ENCODE results near the gene LRFN2. TPM values are rescaled to one million over a fixed set of nuclear protein-coding genes. Genes with fewer than 3 reads are reported as not detected.

LRFN2 gene
- total RNA-seq, 8 experiments from 2014 or later = 0.10 to 5.1 (median 4.2) TPM; not detected in 1

- in situ Hi-C loops (cut with MboI; ENCODE audit: low pct_unique_long_range_greater_than_20kb in 2 of 9, low sequenced_read_pairs in 9 of 9, unreplicated experiment in 9 of 9) = no loop called here
- Histone ChIP-seq H3K4me1 (replicated peaks in 1 of 2) (no peaks in the 10 kb centered on the region), H3K4me3 (no peak overlapping the region), H3K27ac (no peak overlapping the region)
- 0 to 94% (median 74%) methylated on average over 2 to 5 of the region's 5 CpGs; no CpG with 5 or more reads in 4 of the 10 experiments for WGBS, 10 experiments
- ATAC-seq (replicated peaks in 6 of 8) = no peak
These were observed 24.3 kb upstream of the LRFN2 start for GRCh38 chr6:40611434-40611833.

GRCh38 chr6:40610229-40610628 is 23.1 kb upstream of the LRFN2 start:
- no peak for ATAC-seq (replicated peaks in 6 of 8)
- Histone ChIP-seq H3K27ac (no peak overlapping the region), H3K4me3 (no peak overlapping the region), H3K4me1 (replicated peaks in 1 of 2) (no peaks in the 10 kb centered on the region)
- 0 to 75% (median 40%) methylated on average over 1 to 2 of the region's 2 CpGs; no CpG with 5 or more reads in 3 of the 10 experiments for WGBS, 10 experiments
- in situ Hi-C loops (cut with MboI; ENCODE audit: low pct_unique_long_range_greater_than_20kb in 2 of 9, low sequenced_read_pairs in 9 of 9, unreplicated experiment in 9 of 9) = no loop called here

GRCh38 chr6:40606981-40607380 is 19.8 kb upstream of the LRFN2 start:
- Histone ChIP-seq H3K4me1 (replicated peaks in 1 of 2) (no peaks in the 10 kb centered on the region), H3K4me3 (no peak overlapping the region), H3K27ac (no peak overlapping the region)
- no peak for ATAC-seq (replicated peaks in 6 of 8)
- 3 to 87% (median 58%) methylated on average over 2 to 4 of the region's 4 CpGs for whole genome bisulfite sequencing, 10 experiments
- in situ Hi-C loops (cut with MboI; ENCODE audit: low pct_unique_long_range_greater_than_20kb in 2 of 9, low sequenced_read_pairs in 9 of 9, unreplicated experiment in 9 of 9) = no loop called here

- no peak for ATAC-seq (replicated peaks in 6 of 8)
- 0 to 80% (median 61%) methylated on average over 1 to 2 of the region's 2 CpGs; no CpG with 5 or more reads in 1 of the 10 experiments for WGBS, 10 experiments
These were observed 19.4 kb upstream of the LRFN2 start for GRCh38 chr6:40606526-40606925.

GRCh38 chr6:40604082-40604481 is 16.9 kb upstream of the LRFN2 start:
- H3K27ac ChIP-seq = no peak overlapping the region
- H3K4me1 ChIP-seq (replicated peaks in 1 of 2) = peaks cover 0 to 4% of the 10 kb centered on the region in 2 donors
- WGBS, 10 experiments = 17 to 100% (median 67%) methylated on average over 1 to 2 of the region's 2 CpGs; no CpG with 5 or more reads in 4 of the 10 experiments
- H3K4me3 ChIP-seq = no peak overlapping the region
- in situ Hi-C loops (cut with MboI; ENCODE audit: low pct_unique_long_range_greater_than_20kb in 2 of 9, low sequenced_read_pairs in 9 of 9, unreplicated experiment in 9 of 9) = no loop called here
- no peak for ATAC-seq (replicated peaks in 6 of 8)

More at GRCh38 chr6:40606526-40606925, 19.4 kb upstream of the LRFN2 start:
- no peak overlapping the region for H3K27ac ChIP-seq
- H3K4me1 ChIP-seq (replicated peaks in 1 of 2) = no peaks in the 10 kb centered on the region
- no peak overlapping the region for H3K4me3 ChIP-seq
- in situ Hi-C loops (cut with MboI; ENCODE audit: low pct_unique_long_range_greater_than_20kb in 2 of 9, low sequenced_read_pairs in 9 of 9, unreplicated experiment in 9 of 9) = no loop called here

- in situ Hi-C loops (cut with MboI; ENCODE audit: low pct_unique_long_range_greater_than_20kb in 2 of 9, low sequenced_read_pairs in 9 of 9, unreplicated experiment in 9 of 9) = loop anchor here in 1 of 9 experiments (25.0 kb wide), 1 partner anchor 612 kb away; no protein-coding TSS in a partner anchor
- Histone ChIP-seq H3K4me3 (no peak overlapping the region), H3K27ac (no peak overlapping the region), H3K4me1 (replicated peaks in 1 of 2) (peaks cover 0 to 8% of the 10 kb centered on the region in 2 donors)
- WGBS, 10 experiments = 0 to 80% (median 40%) methylated on average over 1 to 8 of the region's 28 CpGs; no CpG with 5 or more reads in 3 of the 10 experiments
- ATAC-seq (replicated peaks in 6 of 8) = peak in 2 of 8 experiments; percentile 32 to 70
These were observed 12.4 kb upstream of the LRFN2 start for GRCh38 chr6:40599555-40599954.

GRCh38 chr6:40598516-40598915 is 11.4 kb upstream of the LRFN2 start:
- H3K4me3 ChIP-seq = no peak overlapping the region
- no peak overlapping the region for H3K27ac ChIP-seq
- 14 to 100% (median 74%) methylated on average over 1 to 3 of the region's 5 CpGs; no CpG with 5 or more reads in 4 of the 10 experiments for WGBS, 10 experiments
- in situ Hi-C loops (cut with MboI; ENCODE audit: low pct_unique_long_range_greater_than_20kb in 2 of 9, low sequenced_read_pairs in 9 of 9, unreplicated experiment in 9 of 9) = loop anchor here in 1 of 9 experiments (25.0 kb wide), 1 partner anchor 611 kb away; no protein-coding TSS in a partner anchor
- peak in 1 of 8 experiments; percentile 22 for ATAC-seq (replicated peaks in 6 of 8)
- peaks cover 0 to 8% of the 10 kb centered on the region in 2 donors for H3K4me1 ChIP-seq (replicated peaks in 1 of 2)

GRCh38 chr6:40597301-40597700 is 10.1 kb upstream of the LRFN2 start:
- Histone ChIP-seq H3K27ac (no peak overlapping the region), H3K4me1 (replicated peaks in 1 of 2) (peaks cover 0 to 8% of the 10 kb centered on the region in 2 donors), H3K4me3 (no peak overlapping the region)
- in situ Hi-C loops (cut with MboI; ENCODE audit: low pct_unique_long_range_greater_than_20kb in 2 of 9, low sequenced_read_pairs in 9 of 9, unreplicated experiment in 9 of 9) = loop anchor here in 1 of 9 experiments (25.0 kb wide), 1 partner anchor 610 kb away; no protein-coding TSS in a partner anchor
- WGBS, 10 experiments = 0 to 100% (median 66%) methylated on average over 2 to 3 of the region's 3 CpGs
- no peak for ATAC-seq (replicated peaks in 6 of 8)

GRCh38 chr6:40588480-40588879 is 1.3 kb upstream of the LRFN2 start:
- in situ Hi-C loops (cut with MboI; ENCODE audit: low pct_unique_long_range_greater_than_20kb in 2 of 9, low sequenced_read_pairs in 9 of 9, unreplicated experiment in 9 of 9) = loop anchor here in 1 of 9 experiments (25.0 kb wide), 1 partner anchor 601 kb away; no protein-coding TSS in a partner anchor
- WGBS, 10 experiments = 0 to 100% (median 84%) methylated on average over 1 to 6 of the region's 7 CpGs; no CpG with 5 or more reads in 2 of the 10 experiments
- Histone ChIP-seq H3K4me1 (replicated peaks in 1 of 2) (peaks cover 12 to 20% of the 10 kb centered on the region in 2 donors), H3K27ac (no peak overlapping the region), H3K4me3 (no peak overlapping the region)
- ATAC-seq (replicated peaks in 6 of 8) = no peak

GRCh38 chr6:40588070-40588384 is 863 bp upstream of the LRFN2 start:
- H3K27ac ChIP-seq = no peak overlapping the region
- H3K4me1 ChIP-seq (replicated peaks in 1 of 2) = peaks cover 12 to 20% of the 10 kb centered on the region in 2 donors
- WGBS, 10 experiments = 17 to 83% (median 30%) methylated on average over 1 to 11 of the region's 11 CpGs; no CpG with 5 or more reads in 4 of the 10 experiments
- in situ Hi-C loops (cut with MboI; ENCODE audit: low pct_unique_long_range_greater_than_20kb in 2 of 9, low sequenced_read_pairs in 9 of 9, unreplicated experiment in 9 of 9) = loop anchor here in 1 of 9 experiments (25.0 kb wide), 1 partner anchor 601 kb away; no protein-coding TSS in a partner anchor
- no peak for ATAC-seq (replicated peaks in 6 of 8)
- H3K4me3 ChIP-seq = peak overlapping the region; percentile 42 to 64 (median 51)

GRCh38 chr6:40586369-40587201 is 579 bp downstream of the LRFN2 start:
- no peak overlapping the region for H3K27ac ChIP-seq
- 0 to 7% (median 1%) methylated on average over 1 to 32 of the region's 55 CpGs; no CpG with 5 or more reads in 3 of the 10 experiments for WGBS, 10 experiments
- in situ Hi-C loops (cut with MboI; ENCODE audit: low pct_unique_long_range_greater_than_20kb in 2 of 9, low sequenced_read_pairs in 9 of 9, unreplicated experiment in 9 of 9) = loop anchor here in 1 of 9 experiments (25.0 kb wide), 1 partner anchor 599 kb away; no protein-coding TSS in a partner anchor
- ATAC-seq (replicated peaks in 6 of 8) = peak in 7 of 8 experiments; percentile 2 to 15 (median 10)
- peaks cover 13 to 20% of the 10 kb centered on the region in 2 donors for H3K4me1 ChIP-seq (replicated peaks in 1 of 2)
- H3K4me3 ChIP-seq = peak overlapping the region; percentile 42 to 64 (median 51)

- peaks cover 20 to 21% of the 10 kb centered on the region in 2 donors for H3K4me1 ChIP-seq (replicated peaks in 1 of 2)
- in situ Hi-C loops (cut with MboI; ENCODE audit: low pct_unique_long_range_greater_than_20kb in 2 of 9, low sequenced_read_pairs in 9 of 9, unreplicated experiment in 9 of 9) = loop anchor here in 1 of 9 experiments (25.0 kb wide), 1 partner anchor 598 kb away; no protein-coding TSS in a partner anchor
- H3K4me3 ChIP-seq = peak overlapping the region; percentile 42 to 64 (median 51)
- no peak overlapping the region for H3K27ac ChIP-seq
- WGBS, 10 experiments = 0 to 100% (median 13%) methylated on average over 1 to 6 of the region's 11 CpGs; no CpG with 5 or more reads in 3 of the 10 experiments
- ATAC-seq (replicated peaks in 6 of 8) = peak in 3 of 8 experiments; percentile 2 to 11 (median 10)
These were observed 1.4 kb downstream of the LRFN2 start for GRCh38 chr6:40585651-40586269.
